Measurements from ENCODE around the gene GCNT4.

The GCNT4 gene

GRCh38 chr5:75012748-75013147 is 39.6 kb downstream of the GCNT4 start:
- DNase-seq, result no peak

- DNase-seq, result no peak
Measured at GRCh38 chr5:75010838-75011237, 41.5 kb downstream of the GCNT4 start.

- DNase-seq, result no peak
Measured at GRCh38 chr5:75009556-75010345, 42.6 kb downstream of the GCNT4 start.

- no peak for DNase-seq
Measured at GRCh38 chr5:75006865-75007822, 45.2 kb downstream of the GCNT4 start.

- DNase-seq, result no peak
Measured at GRCh38 chr5:75005561-75005960, 46.8 kb downstream of the GCNT4 start.
